GM19324 (cell line): Measurements from ENCODE around the gene CLCNKA.
A peak's percentile ranks its signal among the peaks of the same experiment; 100 is the strongest.
"Not testable (repeated sequence)": the region's sequence is repeated elsewhere in the genome, so short reads cannot be mapped to it uniquely, and the experiment has no call there.

ENCODE experiments used
- ATAC-seq: cut with Tn5 transposase; IDR thresholded peaks from one replicate; pipeline ENCODE4 v1.9.1; 2021; ENCODE audit warnings: mild to moderate bottlenecking, moderate library complexity; ENCODE audit not compliant: unreplicated experiment, low FRiP score

Gene CLCNKA

DNA sequence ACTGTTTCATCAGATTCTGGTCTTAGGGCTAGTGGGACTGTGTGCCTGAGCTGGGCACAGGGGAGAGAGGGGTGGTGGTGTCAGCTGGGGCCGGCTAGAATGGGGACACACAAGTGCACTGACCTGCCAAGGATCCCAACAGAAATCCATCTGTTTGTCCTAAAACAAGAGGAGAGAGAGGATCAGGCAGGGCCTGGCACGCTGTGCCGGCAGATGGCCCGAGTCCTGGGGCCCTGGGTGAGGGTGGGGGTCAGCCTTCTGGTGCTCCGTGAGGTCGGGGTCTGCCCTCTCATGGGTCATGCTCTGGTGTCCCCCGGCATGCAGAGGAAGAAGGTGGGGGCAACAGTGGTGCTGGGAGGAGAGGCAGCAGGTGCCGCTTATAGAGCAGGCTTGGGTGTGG is 18.0 kb downstream of the CLCNKA start:
- not testable (repeated sequence) for ATAC-seq

DNA sequence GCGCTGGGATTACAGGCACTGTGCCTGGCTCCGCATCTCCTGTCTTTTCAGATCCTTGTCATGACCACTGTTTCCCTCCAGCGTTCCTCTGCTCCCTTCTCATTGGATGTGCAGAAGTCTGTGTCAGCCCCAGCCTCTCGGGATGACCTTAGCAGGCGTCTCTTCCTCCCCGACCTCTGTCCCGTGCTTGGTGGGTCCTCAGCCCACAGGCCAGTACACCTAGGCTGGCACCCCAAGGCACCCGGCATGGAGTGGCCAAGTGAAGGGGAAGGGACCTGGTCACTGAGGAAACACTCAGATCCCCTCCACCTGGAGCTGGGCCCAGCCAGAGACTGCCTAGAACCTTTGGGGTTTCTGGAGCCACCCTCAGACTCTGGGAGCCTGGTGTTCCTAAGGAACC is 19.4 kb downstream of the CLCNKA start:
- no peak for ATAC-seq

DNA sequence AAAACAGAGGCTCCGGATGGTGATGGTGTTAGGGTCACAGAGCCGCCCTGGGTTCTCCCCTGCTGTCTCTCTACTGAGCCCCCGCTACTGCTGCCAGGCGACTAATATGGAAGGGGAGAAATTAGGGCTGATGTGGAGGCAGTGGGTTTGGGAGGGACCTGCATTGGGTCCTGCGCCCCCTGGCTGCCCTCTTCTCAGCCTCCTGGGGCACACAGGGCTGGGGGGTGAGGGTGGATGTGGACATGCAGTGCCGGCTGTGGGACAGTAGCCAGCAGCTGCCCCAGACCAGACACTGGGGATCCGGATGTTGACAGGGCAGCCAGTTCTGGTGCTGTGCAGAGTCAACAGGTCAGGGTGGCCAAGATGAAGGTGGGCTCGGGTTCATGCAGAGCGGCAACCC is 20.3 kb downstream of the CLCNKA start:
- no peak for ATAC-seq

DNA sequence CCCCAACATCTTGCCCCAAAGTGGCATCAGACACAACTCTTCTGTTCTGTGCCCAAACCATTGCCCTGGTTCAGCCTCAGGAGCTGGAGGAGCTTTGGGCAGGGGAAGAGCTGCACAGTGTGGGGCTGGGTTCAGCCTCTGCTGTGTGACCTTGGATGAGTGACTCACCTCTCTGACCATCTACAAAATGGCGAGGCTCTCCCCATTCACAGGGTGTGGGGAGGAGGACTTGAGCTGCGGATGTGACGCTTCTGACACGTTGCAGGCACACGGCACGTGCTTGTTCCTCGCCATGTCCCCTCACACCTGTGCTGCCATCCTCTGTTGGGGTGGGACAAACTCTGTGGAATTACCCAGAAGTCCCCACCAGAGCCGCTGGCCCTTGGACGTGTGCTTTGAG is 20.8 kb downstream of the CLCNKA start:
- ATAC-seq: not testable (repeated sequence)

DNA sequence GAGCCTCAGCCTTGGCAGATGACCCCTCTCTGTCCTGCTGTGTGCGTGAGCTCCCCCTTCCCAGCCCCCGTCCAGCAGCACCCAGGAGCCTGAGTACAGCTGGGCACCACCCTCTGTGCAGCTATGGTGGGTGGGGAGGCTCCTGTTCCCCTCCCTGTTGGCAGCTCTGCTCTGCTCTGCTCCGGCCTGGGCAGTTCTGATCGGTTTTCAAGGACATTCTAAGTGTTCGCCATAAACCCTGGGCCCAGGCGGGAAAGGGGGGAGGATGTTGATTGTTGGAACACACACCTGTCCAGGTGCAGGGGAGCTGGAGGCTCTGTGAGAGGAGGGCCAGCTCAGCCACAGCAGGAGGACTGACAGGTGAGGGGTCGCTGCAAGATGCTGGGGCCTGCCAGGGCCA is 21.7 kb downstream of the CLCNKA start, which contains the start of gene CLCNKB:
TSS of gene CLCNKB (plus strand) at position 262 of the 400 bp plus-strand sequence. CDS start 711 bp downstream, outside the sequence.
- no peak for ATAC-seq

DNA sequence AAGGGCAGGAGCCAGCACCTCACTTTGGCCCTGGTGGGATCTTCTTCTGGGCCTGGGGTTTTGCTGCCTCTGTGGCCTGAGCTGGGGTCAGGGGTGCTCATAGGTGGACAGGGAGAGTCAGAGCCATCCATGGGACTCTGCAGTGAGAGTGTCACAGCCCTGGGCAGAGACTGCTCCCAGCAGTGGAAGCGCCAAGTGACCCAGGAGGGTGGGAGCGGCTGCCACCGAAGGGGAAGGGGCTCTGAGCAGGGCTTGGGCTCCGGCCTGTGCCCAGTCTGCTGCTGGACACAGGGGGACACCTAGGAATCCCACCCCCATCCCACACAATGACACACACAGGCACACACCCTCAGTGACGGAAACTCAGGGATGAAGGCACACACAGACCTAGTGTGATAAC is 22.1 kb downstream of the CLCNKA start:
- no peak for ATAC-seq

DNA sequence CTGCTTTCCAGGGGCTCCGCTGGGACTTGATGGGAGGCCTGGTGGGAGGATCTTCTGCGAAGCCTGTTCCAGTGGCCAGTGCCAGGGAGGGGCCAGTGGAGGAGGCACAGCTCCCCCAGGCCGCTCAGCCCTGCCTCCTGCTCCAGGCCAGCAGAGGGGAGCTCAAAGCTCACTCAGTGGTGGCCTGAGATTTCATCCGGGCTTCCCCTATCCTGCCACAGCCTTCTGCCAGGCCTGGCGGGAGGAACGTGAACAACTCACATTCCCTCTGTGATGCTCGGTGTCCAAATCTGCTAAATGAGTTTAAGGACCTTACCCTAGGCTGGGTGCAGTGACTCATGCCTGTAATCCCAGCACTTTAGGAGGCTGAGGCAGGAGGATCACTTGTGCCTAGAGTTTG is 25.0 kb downstream of the CLCNKA start:
- ATAC-seq: no peak

DNA sequence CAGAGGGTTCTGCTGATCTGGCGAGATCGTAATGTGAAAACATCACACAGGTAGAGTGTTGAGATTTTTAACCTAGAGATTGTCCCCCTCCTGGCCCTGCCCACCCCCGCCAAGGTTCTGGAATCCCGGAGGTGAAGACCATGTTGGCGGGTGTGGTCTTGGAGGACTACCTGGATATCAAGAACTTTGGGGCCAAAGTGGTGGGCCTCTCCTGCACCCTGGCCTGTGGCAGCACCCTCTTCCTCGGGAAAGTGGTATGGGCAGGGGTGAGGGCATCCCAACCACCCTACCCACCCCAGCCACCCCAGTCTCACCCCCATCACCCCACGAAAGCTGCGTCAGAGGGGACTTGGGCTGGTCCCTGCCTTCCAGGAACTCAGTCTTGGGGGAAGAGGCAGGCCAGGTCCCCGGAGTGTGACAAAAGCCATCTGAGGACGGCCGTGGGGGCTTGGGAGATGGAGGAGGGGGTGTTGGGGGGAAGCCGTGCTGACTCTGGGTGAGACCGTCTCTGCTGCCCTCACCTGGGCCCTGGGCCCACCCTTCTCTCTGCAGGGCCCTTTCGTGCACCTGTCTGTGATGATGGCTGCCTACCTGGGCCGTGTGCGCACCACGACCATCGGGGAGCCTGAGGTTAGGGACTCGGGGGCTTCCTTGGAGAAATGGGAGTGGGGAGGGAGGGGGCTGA is 26.1 kb downstream of the CLCNKA start:
- ATAC-seq: no peak

DNA sequence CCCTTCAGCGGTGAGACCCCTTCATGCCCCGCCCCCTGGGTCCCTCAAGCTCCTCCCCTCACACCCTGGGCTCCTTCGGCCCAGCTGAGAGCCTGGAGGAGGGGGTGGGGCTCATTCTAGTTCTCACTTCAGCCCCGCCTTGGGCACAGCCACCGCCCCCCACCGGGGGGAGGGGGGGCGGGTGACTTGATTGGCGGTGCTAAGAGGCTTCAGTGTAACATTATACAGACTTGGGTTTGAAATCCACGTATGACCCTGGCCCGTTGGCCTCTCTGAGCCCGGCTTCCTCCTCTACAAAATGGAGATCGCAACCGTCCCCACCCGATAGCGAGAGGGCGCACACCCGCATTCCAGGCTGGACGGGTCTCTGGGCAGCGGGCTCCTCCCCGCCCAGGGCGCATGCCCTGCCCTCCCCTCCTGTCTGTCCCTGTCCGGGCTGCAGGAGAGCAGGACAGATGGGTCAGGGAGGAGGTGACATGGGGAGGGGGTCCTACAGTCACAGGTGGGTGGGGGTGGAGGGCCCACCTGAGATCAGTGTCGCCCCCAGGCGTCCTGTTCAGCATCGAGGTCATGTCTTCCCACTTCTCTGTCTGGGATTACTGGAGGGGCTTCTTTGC is 26.8 kb downstream of the CLCNKA start:
- no peak for ATAC-seq

DNA sequence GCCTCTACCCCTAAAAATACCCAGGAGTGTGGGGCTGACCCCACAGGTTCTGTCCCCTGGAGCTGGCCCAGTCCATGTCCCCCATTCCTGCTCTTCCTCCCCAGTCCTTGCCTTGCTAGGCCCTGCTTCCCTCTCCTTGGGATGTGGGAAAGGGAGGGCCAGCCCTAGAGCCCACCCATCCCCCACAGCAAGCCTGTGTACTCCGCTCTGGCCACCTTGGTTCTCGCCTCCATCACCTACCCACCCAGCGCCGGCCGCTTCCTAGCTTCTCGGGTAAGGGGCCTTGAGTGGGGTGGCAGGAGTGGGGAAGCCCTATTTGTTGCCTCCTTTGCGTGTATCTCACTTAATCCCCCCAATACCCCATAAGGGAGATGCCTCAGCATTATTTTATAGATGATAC is 28.5 kb downstream of the CLCNKA start:
- no peak for ATAC-seq

DNA sequence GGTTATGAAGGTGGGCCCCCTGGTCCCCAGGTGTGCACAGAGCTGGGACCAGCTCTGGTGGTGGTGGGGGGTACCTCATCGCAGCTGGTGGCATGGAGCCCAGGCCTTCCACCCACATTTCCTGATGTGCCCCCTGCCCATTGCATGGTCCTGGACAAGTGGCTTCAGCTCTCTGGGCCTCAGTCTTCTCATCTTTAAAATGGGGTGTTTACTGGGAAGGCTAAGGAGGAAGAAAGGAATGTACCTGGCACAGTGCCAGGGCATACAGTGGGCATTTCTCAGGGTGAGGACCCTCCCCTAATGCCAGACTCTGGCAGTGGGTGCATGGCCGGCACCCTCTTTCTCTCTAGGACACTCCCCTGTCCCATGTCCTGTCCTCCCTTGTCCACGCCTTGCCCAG is 29.2 kb downstream of the CLCNKA start:
- no peak for ATAC-seq

DNA sequence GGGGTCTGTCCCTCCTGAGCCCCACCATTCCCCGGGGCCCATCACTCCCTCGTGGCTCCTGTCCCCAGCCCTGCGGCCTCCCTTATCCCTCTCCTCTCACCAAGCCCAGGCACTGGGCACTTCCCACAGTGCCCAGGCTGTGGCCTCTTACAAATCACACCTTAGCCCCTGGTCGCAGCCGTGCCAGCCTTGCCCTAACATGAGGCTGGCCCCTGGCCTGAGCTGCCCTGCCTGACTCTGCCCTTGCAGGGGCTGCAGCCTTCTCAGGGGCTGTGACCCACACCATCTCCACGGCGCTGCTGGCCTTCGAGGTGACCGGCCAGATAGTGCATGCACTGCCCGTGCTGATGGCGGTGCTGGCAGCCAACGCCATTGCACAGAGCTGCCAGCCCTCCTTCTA is 30.1 kb downstream of the CLCNKA start:
- ATAC-seq: not testable (repeated sequence)

DNA sequence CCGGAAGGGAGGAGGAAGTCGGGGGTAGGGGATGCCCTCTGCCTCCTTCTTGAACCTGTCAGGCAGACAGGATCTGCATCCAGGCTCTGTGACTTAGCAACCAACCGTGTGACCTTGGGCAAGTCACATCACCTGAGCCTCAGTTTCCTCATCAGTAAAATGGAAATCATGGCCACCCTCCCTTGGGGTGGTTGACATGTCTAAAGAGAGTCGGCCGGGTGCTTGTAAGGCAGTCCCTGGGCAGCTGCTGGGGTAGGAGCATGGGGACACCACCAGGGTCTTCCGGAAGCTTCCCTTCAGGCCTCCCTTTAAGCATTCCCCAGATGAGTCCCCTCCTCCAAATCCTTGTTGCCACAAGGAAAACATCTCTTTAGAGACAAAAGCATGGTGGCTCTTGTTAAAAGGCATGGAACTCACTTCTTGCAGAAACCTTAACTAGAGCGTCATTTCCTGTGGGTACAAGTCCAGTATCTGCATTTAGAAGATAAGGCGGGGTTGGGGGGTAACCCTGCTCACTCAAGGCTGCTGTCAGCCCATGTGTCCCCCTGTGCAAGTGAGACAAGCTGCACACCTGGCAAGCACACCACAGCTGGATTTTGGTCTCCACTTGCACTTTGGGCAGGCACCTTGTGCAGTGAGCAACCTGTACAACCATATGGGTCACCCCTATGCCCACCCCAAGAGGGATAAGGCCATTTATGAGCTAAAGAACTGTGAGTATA is 32.1 kb downstream of the CLCNKA start:
- no peak for ATAC-seq

DNA sequence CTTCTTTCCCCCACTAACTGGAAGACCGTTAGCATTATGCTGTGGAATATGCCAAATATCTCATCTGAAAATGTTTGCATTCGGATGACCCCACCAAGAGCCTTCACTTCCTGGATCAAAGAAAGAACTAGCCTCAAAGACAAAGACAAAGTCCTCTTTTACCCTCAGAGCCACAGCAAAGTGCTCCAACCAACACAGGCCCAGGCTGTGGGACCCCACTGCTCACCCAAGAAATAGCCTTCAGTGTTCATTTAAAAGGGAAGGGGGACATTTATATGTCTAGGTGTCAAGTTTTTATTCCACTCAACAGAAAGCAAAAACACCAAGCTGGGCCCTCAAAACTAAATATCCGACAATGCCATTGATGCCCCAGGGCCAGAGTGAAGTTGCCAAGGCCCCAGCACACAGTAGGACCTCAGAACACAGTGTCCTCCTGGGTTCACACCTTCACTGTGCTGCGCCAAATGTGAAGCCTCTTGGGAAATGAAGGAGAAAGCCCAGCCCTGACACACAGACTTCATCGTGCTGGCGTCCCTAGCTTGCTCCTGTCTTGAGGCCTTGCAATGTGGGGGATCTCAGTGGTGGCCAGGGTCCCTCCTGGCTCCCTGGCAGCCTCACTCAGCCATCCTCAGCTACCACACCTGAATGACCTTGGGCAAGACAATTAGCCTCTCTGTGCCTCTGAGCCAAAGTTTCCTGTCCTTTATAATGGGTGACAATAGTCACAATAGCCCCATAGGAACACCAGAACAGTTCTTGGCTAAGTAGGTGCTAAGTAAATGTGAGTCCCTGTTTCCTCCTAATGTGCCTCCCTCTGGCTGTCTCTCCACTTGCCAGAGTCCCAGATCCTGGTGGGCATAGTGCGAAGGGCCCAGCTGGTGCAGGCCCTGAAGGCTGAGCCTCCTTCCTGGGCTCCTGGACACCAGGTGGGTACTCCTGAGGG is 33.0 kb downstream of the CLCNKA start:
- no peak for ATAC-seq

DNA sequence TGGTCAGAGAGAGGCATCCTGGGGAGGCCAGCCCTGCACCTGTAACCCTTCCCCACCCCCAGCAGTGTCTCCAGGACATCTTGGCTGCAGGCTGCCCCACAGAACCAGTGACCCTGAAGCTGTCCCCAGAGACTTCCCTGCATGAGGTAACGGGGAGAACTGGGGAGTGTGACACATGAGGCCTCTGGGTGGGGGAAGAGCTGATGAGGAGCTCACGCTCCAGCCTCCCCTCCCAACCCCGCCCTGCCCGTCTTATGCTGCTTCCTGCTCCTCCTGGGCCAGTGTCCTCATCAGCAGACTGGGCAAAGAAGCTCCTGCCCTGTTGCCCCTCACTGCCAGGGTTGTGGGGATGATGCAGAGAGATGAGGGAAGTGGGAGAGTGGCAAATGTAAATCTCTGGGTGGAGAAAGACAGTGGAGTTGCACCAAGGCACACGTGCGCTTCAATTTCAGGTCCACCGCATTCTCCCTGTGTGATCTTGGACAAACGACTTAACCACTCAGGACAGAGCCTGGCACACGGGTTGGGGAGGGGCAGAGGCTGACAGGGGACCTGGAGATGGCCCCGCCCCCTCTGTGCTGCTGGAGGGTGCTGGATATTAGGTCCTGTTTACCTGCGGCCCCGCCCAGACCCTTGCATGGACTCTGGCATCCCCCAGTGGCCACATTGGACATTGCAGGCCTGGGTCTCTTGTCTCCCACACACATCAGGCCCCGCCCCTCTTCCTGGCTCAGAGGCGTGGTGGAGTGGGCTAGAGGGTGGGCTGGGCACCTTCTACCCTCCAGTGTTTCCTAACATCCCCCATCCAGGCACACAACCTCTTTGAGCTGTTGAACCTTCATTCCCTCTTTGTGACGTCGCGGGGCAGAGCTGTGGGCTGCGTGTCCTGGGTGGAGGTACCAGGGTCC is 34.0 kb downstream of the CLCNKA start:
- ATAC-seq: peak; percentile 49

DNA sequence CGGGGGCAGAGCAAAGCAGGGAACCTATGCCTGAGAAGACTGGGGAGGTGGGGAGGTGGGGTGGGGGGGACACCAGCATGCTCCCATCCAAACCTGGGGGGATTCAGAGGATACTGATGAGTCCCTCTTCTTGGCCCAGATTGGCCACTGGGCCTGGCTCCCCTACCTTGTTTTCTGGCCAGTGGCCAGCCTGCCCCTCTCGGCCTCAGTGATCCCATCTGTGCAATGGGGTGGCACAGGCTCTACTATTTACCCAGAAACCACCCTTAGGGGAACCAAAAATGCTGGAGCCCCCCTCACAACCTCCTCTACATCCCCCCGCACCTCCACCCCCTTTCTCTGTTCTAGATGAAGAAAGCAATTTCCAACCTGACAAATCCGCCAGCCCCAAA is 34.7 kb downstream of the CLCNKA start:
- ATAC-seq: not testable (repeated sequence)

DNA sequence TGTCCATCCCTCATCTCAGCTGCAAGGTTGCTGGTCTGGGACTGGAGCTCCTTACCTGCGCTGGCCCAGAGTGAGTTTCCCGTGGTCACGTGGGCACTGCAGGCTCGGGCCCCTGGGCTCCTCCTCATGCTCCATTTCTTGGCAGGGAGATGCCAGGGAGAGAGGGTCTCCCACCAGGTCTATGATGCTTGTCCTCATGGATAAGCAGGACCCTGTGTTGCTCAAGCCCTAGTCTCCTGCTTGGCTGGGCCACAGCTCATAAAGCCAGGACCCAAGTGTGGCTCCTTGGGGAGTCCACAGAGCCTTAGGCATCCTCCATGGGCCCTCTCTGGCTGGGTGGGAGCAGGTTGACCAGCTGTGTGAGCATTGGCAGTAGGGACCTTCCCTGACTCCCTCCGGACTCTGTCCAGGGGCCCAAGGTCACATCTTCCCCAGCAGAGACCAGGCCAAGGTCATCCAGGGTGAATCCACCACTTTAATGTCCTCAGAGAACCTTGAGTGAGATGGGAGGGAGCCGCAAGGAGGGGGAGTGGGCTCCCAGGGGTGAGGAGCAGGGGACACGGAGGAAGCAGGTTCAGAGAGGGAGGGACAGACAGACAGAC is 35.6 kb downstream of the CLCNKA start:
- ATAC-seq: not testable (repeated sequence)

DNA sequence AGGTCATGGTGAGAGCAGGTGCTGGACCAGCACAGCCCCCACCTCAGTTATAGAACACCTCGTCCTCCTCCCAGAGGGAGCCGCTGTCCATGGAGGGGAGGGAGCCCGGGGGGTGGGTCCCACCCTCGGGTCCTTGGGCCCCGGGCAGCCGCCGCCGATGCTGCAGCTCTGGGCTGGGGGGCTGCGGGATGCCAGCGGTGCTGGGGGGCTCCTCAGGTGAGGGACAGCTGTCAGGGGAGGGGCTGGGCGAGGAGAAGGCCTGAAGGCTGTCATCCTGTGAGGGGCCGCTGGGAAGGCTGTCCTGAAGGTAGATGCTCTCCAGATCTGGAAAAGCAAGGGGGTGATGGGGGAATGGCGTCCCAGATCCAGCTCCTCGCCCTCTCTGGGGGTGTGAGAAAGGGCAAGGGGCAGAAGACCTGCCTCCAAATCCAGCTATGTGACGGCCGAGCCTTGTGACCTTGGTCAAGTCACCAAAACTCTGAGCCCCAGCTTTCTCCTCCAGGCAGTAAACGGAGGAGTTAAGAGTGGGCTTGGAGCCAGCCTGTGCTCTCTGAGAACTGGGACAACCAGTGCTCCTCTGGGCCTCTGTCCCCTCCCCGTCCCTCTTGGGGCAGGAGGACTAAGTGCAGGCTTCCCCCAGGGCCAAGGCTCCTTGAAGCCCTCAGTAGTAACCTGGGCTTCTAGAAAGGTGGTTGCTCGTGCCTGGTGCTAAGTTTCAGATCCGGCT is 36.7 kb downstream of the CLCNKA start:
- ATAC-seq: not testable (repeated sequence)
